Kidney (tissue), 14 donors: ENCODE measurements around the gene TMEM270. TPM values are rescaled to one million over a fixed set of nuclear protein-coding genes. Genes with fewer than 3 reads are reported as not detected.

ENCODE experiments used
- DNase-seq, 5 donors: peaks; one replicate each; pipeline ENCODE4 v3.0.0-alpha.2; 2013 to 2020
- FAIRE-seq: peaks from 2 replicates; lab custom pipeline; 2012; peaks lifted over from hg19 to GRCh38; lab: Jason Lieb, UNC
- H3K27ac ChIP-seq, 2 donors: one replicate each; pipeline ENCODE4 v1.7.0; 2013; ENCODE audit warnings: low read depth in 2 of 2, low read length in 2 of 2, inconsistent platforms in 1 of 2
- H3K27me3 ChIP-seq: one replicate; pipeline ENCODE4 v1.7.1; 2013; ENCODE audit warnings: low read length, inconsistent platforms; ENCODE audit not compliant: control insufficient read depth, insufficient read depth
- H3K36me3 ChIP-seq, 3 donors: one replicate each; pipeline versions ENCODE4 v1.7.0 to v1.7.1; 2013; ENCODE audit warnings: low read length in 3 of 3, control low read depth in 1 of 3, inconsistent platforms in 1 of 3; ENCODE audit not compliant: insufficient read depth in 3 of 3, control insufficient read depth in 2 of 3
- H3K4me1 ChIP-seq, 3 donors: one replicate each; pipeline versions ENCODE4 v1.7.0 to v1.7.1; 2013; ENCODE audit warnings: low read length in 3 of 3, inconsistent platforms in 1 of 3, low read depth in 1 of 3; ENCODE audit not compliant: control insufficient read depth in 2 of 3, insufficient read depth in 2 of 3
- H3K4me3 ChIP-seq, 3 donors: one replicate each; pipeline versions ENCODE4 v1.7.0 to v1.8.1; 2013; ENCODE audit warnings: low read length in 3 of 3, control low read depth in 1 of 3, inconsistent platforms in 1 of 3
- H3K9ac ChIP-seq, 3 donors: one replicate each; pipeline versions ENCODE4 v1.7.0 to v1.7.1; 2013; ENCODE audit warnings: low read length in 3 of 3, control low read depth in 1 of 3, inconsistent platforms in 1 of 3
- H3K9me3 ChIP-seq, 3 donors: one replicate each; pipeline versions ENCODE4 v1.7.0 to v1.7.1; 2013; ENCODE audit warnings: low read length in 3 of 3, control low read depth in 1 of 3, inconsistent platforms in 1 of 3; ENCODE audit not compliant: control insufficient read depth in 2 of 3, insufficient read depth in 1 of 3
- CTCF ChIP-seq: IDR thresholded peaks from 3 replicates; pipeline ENCODE4 v1.5.1; 2012; ENCODE audit warnings: mild to moderate bottlenecking, moderate library complexity, borderline replicate concordance; ENCODE audit not compliant: insufficient read depth; ENCODE audit errors: extremely low read depth
- intact Hi-C: fragments of 100-400 bp; cut with DNase I; formaldehyde crosslinking; loops from one replicate; pipeline ENCODE4 v1.11.1; 2022
- polyA plus RNA-seq: library from polyadenylated mRNA; stranded (reverse); fragments of 350-450 nt; fragmentation: Illumina TruSeq; extraction: RNeasy Lipid Tissue Mini Kit (QIAGEN cat#74804); gene quantifications from one replicate; pipeline ENCODE4 v1.2.3, GENCODE V29; 2014; ENCODE audit warnings: low read depth, low replicate concordance; ENCODE audit not compliant: insufficient read depth
- total RNA-seq: library from RNA; stranded (reverse); fragmentation: NEBNext Ultra II Directional; extraction: Animal tissue kit (Norgen Biotek cat#: 25700); gene quantifications from one replicate; pipeline ENCODE4 v1.2.1, GENCODE V29; 2021
- donor health status: control.
- donor health status: control.
- donor health status: control.
- donor health status: control.
- donor health status: control.
- donor health status: DM: yes; HTN: yes; CAD: no.
- donor health status: Normal renal cell carcinoma (clear cell type).

Gene TMEM270
- total and polyA plus RNA-seq, 2 donors from 2014 or later = 0.50 TPM; not detected in 1

- Histone ChIP-seq H3K27me3 (no peaks in the 10 kb centered on the region), H3K36me3 (no peaks in the 10 kb centered on the region), H3K4me3 (no peak overlapping the region), H3K9me3 (no peaks in the 10 kb centered on the region), H3K9ac (no peak overlapping the region), H3K27ac (peak overlapping the region; percentile 40 to 67), H3K4me1 (peaks cover 0 to 9% (median 6%) of the 10 kb centered on the region in 3 donors)
- intact Hi-C loops = no loop called here
- DNase-seq (peak; percentile 91 to 94 (median 92)), FAIRE-seq (no peak)
- no peak for TF ChIP-seq CTCF
Observed at GRCh38 chr7:73822319-73823173, 38.4 kb upstream of the TMEM270 start.

- FAIRE-seq = no peak
- H3K27me3 ChIP-seq = no peaks in the 10 kb centered on the region
- no peak for TF ChIP-seq CTCF
- no peaks in the 10 kb centered on the region for H3K36me3 ChIP-seq
- H3K27ac ChIP-seq = peak overlapping the region; percentile 40 to 67
- H3K4me1 ChIP-seq = peaks cover 0 to 15% (median 10%) of the 10 kb centered on the region in 3 donors
- intact Hi-C loops = no loop called here
- no peak overlapping the region for H3K9ac ChIP-seq
- no peak overlapping the region for H3K4me3 ChIP-seq
- no peaks in the 10 kb centered on the region for H3K9me3 ChIP-seq
- peak in 2 of 5 donors; percentile 18 to 35 for DNase-seq
Observed at GRCh38 chr7:73823257-73823656, 37.7 kb upstream of the TMEM270 start.

GRCh38 chr7:73823873-73824592 lies 36.9 kb upstream of the TMEM270 start:
- no peak overlapping the region for H3K4me3 ChIP-seq
- H3K27ac ChIP-seq = peak overlapping the region in 1 of 2 donors; percentile 23
- peaks cover 1 to 19% (median 15%) of the 10 kb centered on the region in 3 donors for H3K4me1 ChIP-seq
- no peaks in the 10 kb centered on the region for H3K27me3 ChIP-seq
- H3K36me3 ChIP-seq = no peaks in the 10 kb centered on the region
- FAIRE-seq (no peak), DNase-seq (peak in 4 of 5 donors; percentile 38 to 78 (median 56))
- H3K9me3 ChIP-seq = no peaks in the 10 kb centered on the region
- TF ChIP-seq CTCF = no peak
- peak overlapping the region in 1 of 3 donors; percentile 19 for H3K9ac ChIP-seq
- intact Hi-C loops = no loop called here
